HL-60 (cell line): ENCODE results near the gene CCL4.
"Not testable (repeated sequence)": the region's sequence is repeated elsewhere in the genome, so short reads cannot be mapped to it uniquely, and the experiment has no call there.

Source experiments
- GABPA ChIP-seq: IDR thresholded peaks from 2 replicates; pipeline ENCODE4 v1.6.1; 2012; ENCODE audit warnings: low read depth
- POLR2AphosphoS5 ChIP-seq: IDR thresholded peaks from 2 replicates; pipeline ENCODE4 v1.6.1; 2012; ENCODE audit warnings: low read depth
- TF ChIP-seq, protein P1 (sequence below): IDR thresholded peaks from one replicate; pipeline ENCODE4 v1.5.1; 2011; ENCODE audit warnings: low read length, control low read depth, inconsistent platforms; ENCODE audit not compliant: insufficient read depth
- TF ChIP-seq, protein P2 (sequence below): IDR thresholded peaks from 2 replicates; pipeline ENCODE4 v1.6.1; 2012; ENCODE audit warnings: low read depth; ENCODE audit not compliant: insufficient replicate concordance

DNA sequence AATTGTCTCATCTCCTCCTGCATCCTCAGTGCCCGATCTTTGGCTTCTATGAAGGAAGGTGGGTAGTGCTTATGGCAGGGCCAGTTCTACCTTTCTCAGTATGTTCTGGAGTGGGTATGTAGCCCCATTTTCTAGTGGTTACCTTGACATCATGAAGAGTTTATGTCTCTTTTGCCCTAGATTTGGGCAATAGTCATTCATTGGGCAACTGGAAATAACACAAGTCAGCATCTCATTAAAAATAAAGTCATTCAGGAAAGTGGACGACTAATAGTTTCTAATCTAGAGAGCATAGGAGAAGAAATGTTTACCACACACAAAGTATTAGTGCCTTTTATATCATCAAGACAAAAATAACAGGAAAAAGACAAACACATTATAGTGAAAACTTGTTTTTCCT, 19.9 kb upstream of the CCL4 start:
- TF ChIP-seq POLR2AphosphoS5, GABPA: not testable (repeated sequence)
- TF ChIP-seq, protein P1, sequence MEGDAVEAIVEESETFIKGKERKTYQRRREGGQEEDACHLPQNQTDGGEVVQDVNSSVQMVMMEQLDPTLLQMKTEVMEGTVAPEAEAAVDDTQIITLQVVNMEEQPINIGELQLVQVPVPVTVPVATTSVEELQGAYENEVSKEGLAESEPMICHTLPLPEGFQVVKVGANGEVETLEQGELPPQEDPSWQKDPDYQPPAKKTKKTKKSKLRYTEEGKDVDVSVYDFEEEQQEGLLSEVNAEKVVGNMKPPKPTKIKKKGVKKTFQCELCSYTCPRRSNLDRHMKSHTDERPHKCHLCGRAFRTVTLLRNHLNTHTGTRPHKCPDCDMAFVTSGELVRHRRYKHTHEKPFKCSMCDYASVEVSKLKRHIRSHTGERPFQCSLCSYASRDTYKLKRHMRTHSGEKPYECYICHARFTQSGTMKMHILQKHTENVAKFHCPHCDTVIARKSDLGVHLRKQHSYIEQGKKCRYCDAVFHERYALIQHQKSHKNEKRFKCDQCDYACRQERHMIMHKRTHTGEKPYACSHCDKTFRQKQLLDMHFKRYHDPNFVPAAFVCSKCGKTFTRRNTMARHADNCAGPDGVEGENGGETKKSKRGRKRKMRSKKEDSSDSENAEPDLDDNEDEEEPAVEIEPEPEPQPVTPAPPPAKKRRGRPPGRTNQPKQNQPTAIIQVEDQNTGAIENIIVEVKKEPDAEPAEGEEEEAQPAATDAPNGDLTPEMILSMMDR: not testable (repeated sequence)
- TF ChIP-seq, protein P2, sequence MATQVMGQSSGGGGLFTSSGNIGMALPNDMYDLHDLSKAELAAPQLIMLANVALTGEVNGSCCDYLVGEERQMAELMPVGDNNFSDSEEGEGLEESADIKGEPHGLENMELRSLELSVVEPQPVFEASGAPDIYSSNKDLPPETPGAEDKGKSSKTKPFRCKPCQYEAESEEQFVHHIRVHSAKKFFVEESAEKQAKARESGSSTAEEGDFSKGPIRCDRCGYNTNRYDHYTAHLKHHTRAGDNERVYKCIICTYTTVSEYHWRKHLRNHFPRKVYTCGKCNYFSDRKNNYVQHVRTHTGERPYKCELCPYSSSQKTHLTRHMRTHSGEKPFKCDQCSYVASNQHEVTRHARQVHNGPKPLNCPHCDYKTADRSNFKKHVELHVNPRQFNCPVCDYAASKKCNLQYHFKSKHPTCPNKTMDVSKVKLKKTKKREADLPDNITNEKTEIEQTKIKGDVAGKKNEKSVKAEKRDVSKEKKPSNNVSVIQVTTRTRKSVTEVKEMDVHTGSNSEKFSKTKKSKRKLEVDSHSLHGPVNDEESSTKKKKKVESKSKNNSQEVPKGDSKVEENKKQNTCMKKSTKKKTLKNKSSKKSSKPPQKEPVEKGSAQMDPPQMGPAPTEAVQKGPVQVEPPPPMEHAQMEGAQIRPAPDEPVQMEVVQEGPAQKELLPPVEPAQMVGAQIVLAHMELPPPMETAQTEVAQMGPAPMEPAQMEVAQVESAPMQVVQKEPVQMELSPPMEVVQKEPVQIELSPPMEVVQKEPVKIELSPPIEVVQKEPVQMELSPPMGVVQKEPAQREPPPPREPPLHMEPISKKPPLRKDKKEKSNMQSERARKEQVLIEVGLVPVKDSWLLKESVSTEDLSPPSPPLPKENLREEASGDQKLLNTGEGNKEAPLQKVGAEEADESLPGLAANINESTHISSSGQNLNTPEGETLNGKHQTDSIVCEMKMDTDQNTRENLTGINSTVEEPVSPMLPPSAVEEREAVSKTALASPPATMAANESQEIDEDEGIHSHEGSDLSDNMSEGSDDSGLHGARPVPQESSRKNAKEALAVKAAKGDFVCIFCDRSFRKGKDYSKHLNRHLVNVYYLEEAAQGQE: not testable (repeated sequence)
